ENCODE results near the gene RAB4A. TPM values are rescaled to one million over a fixed set of nuclear protein-coding genes. Genes with fewer than 3 reads are reported as not detected.

Gene RAB4A
- total RNA-seq, 2 donors from 2014 or later = 25.5 to 29.5 TPM

DNA sequence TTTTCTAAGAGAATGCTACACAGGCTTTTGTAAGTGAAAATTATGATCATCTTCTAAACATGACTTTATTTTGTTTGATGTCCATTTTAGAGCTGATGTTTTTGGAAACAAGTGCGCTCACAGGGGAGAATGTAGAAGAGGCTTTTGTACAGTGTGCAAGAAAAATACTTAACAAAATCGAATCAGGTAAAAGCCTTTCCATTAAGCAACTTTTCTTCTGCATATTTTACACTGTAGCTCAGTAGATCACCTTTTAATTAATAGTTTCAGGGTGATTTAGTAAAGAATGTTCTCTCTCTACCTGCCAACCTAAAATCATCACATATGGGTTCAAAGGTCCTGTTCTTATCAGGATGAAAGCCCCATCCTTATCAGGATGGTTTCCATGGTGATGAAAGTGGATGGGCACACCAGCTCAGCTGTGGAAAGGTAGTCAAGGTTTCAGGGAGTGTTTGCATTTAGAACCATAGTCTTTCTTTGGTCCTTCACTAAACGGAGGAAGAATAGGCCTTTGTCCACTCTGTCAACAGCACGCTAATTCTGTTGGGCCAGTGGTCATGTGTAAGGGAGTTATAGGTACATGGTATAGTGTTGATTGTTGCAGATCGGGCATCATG lies 28.1 kb downstream of the RAB4A start:
- Histone ChIP-seq H3K27me3 (replicated peaks; ENCODE audit: insufficient read depth) (no peaks in the 10 kb centered on the region), H3K4me1 (ENCODE audit: control insufficient read depth in 1 of 2, low read depth in 2 of 2) (no peaks in the 10 kb centered on the region), H3K9me3 (no peaks in the 10 kb centered on the region), H3K27ac (no peak overlapping the region), H3K4me3 (no peak overlapping the region), H3K36me3 (peaks cover 27% of the 10 kb centered on the region)
- ATAC-seq (ENCODE audit: insufficient number of reproducible peaks, low FRiP score, low read depth) = no peak
- no peak for DNase-seq (ENCODE audit: low spot score)
- TF ChIP-seq, protein P1, sequence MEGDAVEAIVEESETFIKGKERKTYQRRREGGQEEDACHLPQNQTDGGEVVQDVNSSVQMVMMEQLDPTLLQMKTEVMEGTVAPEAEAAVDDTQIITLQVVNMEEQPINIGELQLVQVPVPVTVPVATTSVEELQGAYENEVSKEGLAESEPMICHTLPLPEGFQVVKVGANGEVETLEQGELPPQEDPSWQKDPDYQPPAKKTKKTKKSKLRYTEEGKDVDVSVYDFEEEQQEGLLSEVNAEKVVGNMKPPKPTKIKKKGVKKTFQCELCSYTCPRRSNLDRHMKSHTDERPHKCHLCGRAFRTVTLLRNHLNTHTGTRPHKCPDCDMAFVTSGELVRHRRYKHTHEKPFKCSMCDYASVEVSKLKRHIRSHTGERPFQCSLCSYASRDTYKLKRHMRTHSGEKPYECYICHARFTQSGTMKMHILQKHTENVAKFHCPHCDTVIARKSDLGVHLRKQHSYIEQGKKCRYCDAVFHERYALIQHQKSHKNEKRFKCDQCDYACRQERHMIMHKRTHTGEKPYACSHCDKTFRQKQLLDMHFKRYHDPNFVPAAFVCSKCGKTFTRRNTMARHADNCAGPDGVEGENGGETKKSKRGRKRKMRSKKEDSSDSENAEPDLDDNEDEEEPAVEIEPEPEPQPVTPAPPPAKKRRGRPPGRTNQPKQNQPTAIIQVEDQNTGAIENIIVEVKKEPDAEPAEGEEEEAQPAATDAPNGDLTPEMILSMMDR (IDR thresholded peaks at IDR 0.05) = no peak

DNA sequence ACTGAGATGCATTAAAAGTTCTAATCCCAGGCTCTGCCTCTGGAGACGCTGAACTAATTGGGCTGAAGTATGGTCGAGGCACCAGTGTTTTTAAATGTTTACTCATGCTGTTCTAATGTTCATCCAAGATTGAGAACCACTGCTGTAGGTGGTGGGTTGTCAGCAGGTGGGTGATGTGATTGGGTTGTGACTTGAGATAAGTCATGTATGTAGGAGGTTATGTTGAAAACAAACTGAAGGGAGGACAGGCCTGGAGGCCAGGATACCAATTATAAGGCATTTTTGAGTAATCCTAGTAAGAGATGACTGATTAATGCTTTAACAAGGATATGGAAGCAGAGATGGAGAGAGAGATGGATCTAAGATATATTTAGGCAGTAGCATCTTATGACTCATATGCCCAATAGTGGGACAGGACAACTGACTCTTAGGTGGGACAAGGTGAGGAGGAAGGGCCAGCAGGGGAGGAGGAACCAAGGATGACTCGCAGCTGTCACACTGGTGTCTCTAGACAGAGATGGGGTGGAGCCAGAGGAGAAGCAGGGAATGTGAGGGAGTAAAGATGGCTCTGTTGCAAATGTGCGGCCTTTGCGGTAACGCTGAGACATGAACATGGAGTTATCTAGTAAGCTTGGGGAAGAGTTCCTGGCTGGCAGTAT lies 29.3 kb downstream of the RAB4A start:
- DNase-seq (ENCODE audit: low spot score) (no peak), ATAC-seq (ENCODE audit: insufficient number of reproducible peaks, low FRiP score, low read depth) (no peak)
- H3K4me1 ChIP-seq (ENCODE audit: control insufficient read depth in 1 of 2, low read depth in 2 of 2) = no peaks in the 10 kb centered on the region
- H3K36me3 ChIP-seq = peaks cover 35% of the 10 kb centered on the region
- no peak overlapping the region for H3K4me3 ChIP-seq
- no peaks in the 10 kb centered on the region for H3K9me3 ChIP-seq
- TF ChIP-seq, protein P1 (IDR thresholded peaks at IDR 0.05) = no peak
- H3K27me3 ChIP-seq (replicated peaks; ENCODE audit: insufficient read depth) = no peaks in the 10 kb centered on the region
- H3K27ac ChIP-seq = no peak overlapping the region

DNA sequence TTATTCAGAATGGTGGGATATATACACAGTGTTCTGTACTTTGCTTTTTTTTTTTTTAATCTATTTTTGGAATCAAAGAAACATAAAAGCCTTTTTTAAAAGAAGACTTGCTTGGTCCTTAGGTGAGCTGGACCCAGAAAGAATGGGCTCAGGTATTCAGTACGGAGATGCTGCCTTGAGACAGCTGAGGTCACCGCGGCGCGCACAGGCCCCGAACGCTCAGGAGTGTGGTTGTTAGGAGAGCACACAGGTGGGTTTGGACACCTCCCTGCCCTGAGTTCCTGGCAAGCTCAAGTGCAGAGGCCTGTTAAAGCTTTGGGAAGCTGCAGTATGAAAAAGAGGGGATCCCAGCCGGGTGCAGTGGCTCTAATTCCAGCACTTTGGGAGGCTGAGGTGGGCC lies 31.8 kb downstream of the RAB4A start:
- Histone ChIP-seq H3K4me3 (no peak overlapping the region), H3K27me3 (replicated peaks; ENCODE audit: insufficient read depth) (no peaks in the 10 kb centered on the region), H3K36me3 (peaks cover 32% of the 10 kb centered on the region), H3K27ac (no peak overlapping the region), H3K4me1 (ENCODE audit: control insufficient read depth in 1 of 2, low read depth in 2 of 2) (no peaks in the 10 kb centered on the region), H3K9me3 (no peaks in the 10 kb centered on the region)
- no peak for DNase-seq (ENCODE audit: low spot score)
- TF ChIP-seq, protein P1 (IDR thresholded peaks at IDR 0.05) = no peak
- no peak for ATAC-seq (ENCODE audit: insufficient number of reproducible peaks, low FRiP score, low read depth)

DNA sequence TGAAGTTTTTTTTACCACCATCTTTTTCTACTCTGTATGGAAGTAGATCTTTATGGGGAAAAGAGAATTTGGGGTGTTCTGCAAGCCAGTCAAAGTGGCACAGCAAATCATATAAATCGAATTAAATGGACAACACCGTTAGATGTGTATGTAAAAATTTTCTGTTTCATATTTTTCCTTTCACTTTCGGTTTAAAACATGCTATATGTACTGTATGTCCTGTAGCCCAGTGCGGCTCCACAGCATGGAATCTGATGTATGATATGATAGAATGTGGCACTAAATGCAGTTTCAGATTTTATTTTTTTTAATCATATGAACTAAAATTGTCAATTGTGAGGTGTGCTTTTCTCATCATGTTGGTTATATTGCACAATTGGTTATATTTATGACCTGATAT lies 32.9 kb downstream of the RAB4A start:
- DNase-seq (ENCODE audit: low spot score) = no peak
- Histone ChIP-seq H3K9me3 (no peaks in the 10 kb centered on the region), H3K27me3 (replicated peaks; ENCODE audit: insufficient read depth) (no peaks in the 10 kb centered on the region), H3K4me3 (no peak overlapping the region), H3K27ac (no peak overlapping the region), H3K4me1 (ENCODE audit: control insufficient read depth in 1 of 2, low read depth in 2 of 2) (no peaks in the 10 kb centered on the region), H3K36me3 (peaks cover 32% of the 10 kb centered on the region)
- TF ChIP-seq, protein P1 (IDR thresholded peaks at IDR 0.05) = no peak
- no peak for ATAC-seq (ENCODE audit: insufficient number of reproducible peaks, low FRiP score, low read depth)

DNA sequence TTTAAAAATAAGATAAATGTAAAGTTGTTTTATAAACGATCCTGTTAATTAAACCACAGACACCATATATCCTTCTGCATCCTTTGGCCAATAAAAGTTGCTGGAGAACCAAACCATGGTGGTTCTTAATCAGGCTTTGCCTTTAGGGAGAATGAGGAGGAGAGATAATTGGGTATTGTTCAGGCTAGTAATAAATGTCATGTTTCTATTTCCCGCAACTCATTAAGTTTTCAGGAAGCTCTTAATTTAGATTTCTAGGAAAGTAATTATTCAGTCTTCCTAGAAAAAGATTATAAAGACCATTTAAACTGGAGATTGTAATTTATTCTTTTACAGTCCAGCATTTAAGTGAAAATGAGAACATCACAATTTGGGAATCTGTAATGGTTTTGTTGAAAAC lies 34.5 kb downstream of the RAB4A start:
- Histone ChIP-seq H3K4me1 (ENCODE audit: control insufficient read depth in 1 of 2, low read depth in 2 of 2) (no peaks in the 10 kb centered on the region), H3K27me3 (replicated peaks; ENCODE audit: insufficient read depth) (no peaks in the 10 kb centered on the region), H3K4me3 (no peak overlapping the region), H3K36me3 (peaks cover 23% of the 10 kb centered on the region), H3K9me3 (no peaks in the 10 kb centered on the region), H3K27ac (no peak overlapping the region)
- TF ChIP-seq, protein P1 (IDR thresholded peaks at IDR 0.05) = no peak
- DNase-seq (ENCODE audit: low spot score) (no peak), ATAC-seq (ENCODE audit: insufficient number of reproducible peaks, low FRiP score, low read depth) (no peak)
